GM15510 (cell line): ENCODE results near the gene FANK1.

Experiments used
- POLR2A ChIP-seq: IDR thresholded peaks from 3 replicates; pipeline ENCODE4 v1.6.1; 2011; ENCODE audit warnings: borderline replicate concordance; ENCODE audit not compliant: insufficient read length; ENCODE audit errors: extremely low read depth

Gene FANK1

GRCh38 chr10:125953778-125954385, 57.5 kb downstream of the FANK1 start:
- TF ChIP-seq POLR2A = no peak

DNA sequence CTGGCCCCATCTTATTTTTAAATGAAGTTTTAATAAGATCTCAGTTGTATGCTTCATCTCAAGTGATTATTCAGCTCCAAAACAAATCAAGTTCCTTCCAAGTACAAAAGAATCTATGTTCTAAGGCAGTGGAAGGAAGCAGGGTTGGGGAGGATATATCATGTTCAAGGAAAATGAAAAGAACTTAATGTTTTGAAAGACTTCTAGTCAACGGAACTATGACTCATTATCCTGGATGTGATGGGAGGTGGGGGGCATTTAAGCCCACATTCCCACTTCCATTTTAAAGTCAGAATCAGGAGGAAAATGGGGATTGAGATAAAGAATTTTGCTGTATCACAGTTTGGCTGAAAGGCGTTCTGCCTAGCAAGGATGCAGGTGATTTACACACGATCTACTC, 59.4 kb downstream of the FANK1 start:
- TF ChIP-seq POLR2A = no peak

- no peak for TF ChIP-seq POLR2A
Measured at GRCh38 chr10:125961743-125962142, 65.4 kb downstream of the FANK1 start.

DNA sequence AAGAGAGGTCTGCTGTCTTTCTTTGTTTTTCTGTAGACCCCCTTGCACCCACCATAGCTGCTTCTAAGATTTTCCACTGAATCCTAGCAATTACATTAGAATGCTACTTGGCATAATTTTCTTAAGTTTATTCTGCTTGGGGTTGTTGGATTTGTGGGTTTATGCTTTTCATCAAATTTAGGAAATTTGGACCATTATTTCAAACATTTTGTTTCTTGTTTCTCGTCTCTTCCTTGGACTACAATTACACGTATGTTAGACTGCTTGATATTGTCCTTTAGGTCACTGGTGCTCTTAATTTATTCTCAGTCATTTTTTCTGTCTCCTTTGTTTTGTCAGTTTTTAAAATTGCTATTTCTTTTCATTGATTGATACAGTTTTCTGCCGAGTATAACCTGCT, 65.8 kb downstream of the FANK1 start:
- no peak for TF ChIP-seq POLR2A

DNA sequence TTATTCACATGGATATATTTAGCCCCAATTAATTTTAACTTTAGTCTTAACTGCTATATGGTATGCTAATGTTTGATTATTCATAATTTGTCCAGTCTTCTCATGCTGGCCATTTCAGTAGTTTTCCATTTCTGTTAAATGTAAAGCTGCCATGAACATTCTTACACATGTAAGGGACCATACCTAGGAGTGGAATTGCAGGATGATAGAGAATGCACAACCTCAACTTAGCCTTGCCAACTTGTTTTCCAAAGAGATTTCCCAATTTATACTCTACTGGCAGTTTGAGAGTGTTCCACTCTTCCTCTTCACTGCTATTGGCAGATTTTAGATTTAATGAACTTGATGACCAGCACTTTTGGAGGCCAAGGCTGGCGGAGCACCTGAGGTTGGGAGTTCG, 68.2 kb downstream of the FANK1 start:
- TF ChIP-seq POLR2A = no peak

DNA sequence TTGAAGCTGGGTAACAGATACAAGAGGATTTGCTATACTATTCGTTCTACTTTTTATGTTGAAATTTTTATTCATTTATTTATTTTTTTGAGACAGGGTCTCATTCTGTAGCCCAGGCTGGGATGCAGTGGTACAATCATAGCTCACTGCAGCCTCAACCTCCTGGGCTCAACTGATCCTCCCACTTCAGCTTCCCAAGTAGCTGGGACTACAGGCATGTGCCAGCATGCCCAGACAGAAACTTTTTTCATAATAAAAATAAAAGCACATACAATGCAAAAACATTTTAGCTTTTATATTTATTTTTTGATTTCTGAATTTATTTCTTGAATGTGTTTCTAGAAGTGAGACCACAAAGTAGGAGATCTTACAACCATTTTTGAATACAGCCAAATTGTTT, 71.2 kb downstream of the FANK1 start:
- TF ChIP-seq POLR2A = no peak

GRCh38 chr10:125976960-125977605, 80.7 kb downstream of the FANK1 start:
- TF ChIP-seq POLR2A = no peak

DNA sequence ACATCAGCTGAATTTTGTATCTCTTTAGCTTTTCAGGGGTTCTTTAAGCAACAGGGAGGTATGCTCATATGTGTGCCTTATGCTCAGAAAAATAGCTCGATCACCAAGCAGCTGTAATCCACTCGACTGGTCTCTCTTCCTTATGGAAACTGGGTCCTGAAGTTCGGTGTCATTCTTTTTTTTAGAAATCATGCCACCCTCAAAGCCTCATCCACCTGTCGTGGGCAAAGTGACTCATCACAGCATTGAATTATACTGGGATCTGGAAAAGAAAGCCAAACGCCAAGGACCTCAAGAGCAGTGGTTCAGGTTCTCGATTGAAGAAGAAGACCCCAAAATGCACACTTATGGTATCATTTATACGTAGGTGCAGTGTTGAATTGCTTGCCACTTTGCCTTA, 83.6 kb downstream of the FANK1 start:
- TF ChIP-seq POLR2A = no peak

DNA sequence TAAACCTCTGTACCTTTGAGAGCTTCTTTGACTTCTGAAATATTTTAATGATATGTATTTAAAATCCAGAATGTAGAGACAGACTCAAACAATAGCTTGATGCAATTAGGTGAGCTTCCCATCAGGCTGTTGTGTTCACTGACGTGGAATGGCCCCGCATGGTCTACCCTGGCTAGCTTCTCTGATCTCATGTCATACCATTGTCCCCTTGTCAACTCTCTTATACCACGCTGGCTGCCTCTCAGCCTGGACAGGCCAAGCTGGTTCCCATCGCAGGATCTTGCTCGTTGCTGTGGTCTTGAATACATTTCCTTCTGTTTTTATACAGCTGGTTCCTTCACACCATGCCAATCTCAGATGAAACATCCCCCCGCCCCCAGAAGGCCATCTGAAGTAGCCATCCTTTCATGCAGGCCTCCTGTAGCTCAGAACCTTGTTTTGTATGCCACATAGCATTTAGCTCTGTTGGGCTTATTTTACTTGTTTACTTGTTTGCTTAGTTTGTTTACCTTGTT, 84.2 kb downstream of the FANK1 start:
- TF ChIP-seq POLR2A = no peak

- TF ChIP-seq POLR2A = no peak
Measured at GRCh38 chr10:125982260-125982948, 86.0 kb downstream of the FANK1 start.

DNA sequence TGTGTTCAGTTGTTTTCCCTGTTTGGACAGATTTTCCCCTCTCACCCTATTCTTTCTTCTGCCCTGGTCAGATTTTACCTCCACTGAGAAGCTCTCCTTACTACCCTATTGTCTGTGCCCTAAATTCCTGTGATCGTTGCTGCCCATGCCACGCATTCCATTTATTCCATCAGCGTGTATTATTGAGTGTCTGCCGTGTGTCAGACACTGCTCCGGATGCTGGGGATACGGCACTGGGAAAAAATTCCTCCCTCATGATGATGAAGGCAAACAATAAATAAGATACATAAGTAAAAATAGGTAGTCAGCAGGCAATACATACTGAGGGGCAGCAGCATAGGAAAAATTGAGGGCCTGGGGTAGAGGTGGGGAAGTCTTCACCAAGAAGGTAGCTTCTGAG, 86.8 kb downstream of the FANK1 start:
- TF ChIP-seq POLR2A = no peak

GRCh38 chr10:125983656-125984055, 87.3 kb downstream of the FANK1 start:
- no peak for TF ChIP-seq POLR2A

GRCh38 chr10:125984346-125984745, 88.0 kb downstream of the FANK1 start:
- no peak for TF ChIP-seq POLR2A

GRCh38 chr10:125984865-125985495, 88.6 kb downstream of the FANK1 start:
- no peak for TF ChIP-seq POLR2A

DNA sequence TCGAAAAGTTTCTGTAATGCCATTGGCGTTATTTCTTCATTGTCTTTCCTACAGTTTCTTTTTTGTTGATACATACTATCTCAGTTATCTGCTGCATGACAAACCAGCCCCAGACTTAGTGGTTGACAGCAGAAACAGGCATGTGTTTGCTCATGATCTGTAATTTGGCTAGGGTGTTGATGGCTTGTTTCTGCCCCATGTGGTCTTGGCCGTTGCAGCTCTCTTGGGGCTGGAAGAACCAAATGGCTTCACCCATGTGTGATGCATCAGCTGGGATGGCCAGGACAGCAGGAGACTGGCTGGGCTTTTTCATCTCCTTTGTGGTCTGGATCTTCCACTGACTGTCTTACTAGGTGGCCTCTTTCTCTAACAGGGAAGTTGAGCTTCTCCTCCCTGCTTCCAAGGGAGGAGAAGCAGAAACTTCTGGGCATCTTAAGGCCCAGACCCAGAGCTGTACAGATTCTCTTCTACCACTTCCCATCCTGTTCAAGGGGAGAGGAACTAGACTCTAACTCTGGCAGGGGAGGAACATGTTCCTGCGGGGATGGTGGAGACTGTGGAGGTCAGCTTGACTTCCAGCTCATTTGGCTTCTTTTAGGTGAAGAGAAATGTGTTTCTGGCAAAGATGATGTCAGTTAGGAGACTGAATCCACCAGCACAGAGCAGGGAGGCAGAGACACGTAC, 89.3 kb downstream of the FANK1 start:
- no peak for TF ChIP-seq POLR2A
